H1 (cell line): ENCODE measurements around the gene SULT2B1.

Experiments
- BACH1 ChIP-seq: IDR thresholded peaks from 2 replicates; pipeline ENCODE4 v1.6.1; 2012; ENCODE audit warnings: low read length, improper control_type of control experiment
- BRCA1 ChIP-seq: IDR thresholded peaks from 2 replicates; pipeline ENCODE4 v1.6.1; 2012; ENCODE audit warnings: low read depth, low read length, improper control_type of control experiment
- CREB1 ChIP-seq: IDR thresholded peaks from 2 replicates; pipeline ENCODE4 v1.6.1; 2012; ENCODE audit warnings: inconsistent platforms
- EZH2 ChIP-seq: fragments of 200-600 bp; sonication (generic); IDR thresholded peaks from 2 replicates; pipeline ENCODE4 v1.7.1; 2012; ENCODE audit warnings: low read depth, mild to moderate bottlenecking, moderate library complexity, low read length, inconsistent platforms; ENCODE audit not compliant: severe bottlenecking
- JUN ChIP-seq: IDR thresholded peaks from 2 replicates; pipeline ENCODE4 v1.6.1; 2011; ENCODE audit warnings: low read depth, mild to moderate bottlenecking, improper control_type of control experiment, low read length
- JUND ChIP-seq: IDR thresholded peaks from 2 replicates; pipeline ENCODE4 v1.6.1; 2011; ENCODE audit warnings: mild to moderate bottlenecking, improper control_type of control experiment, low read length
- POLR2A ChIP-seq, 2 experiments: IDR thresholded peaks; 1 replicate in 1 of 2; 2 replicates in 1 of 2; pipeline ENCODE4 v1.6.1; 2011; ENCODE audit warnings: low read depth in 2 of 2, low read length in 2 of 2, mild to moderate bottlenecking in 2 of 2; ENCODE audit errors: control extremely low read depth in 1 of 2
- POLR2AphosphoS5 ChIP-seq: IDR thresholded peaks from 2 replicates; pipeline ENCODE4 v1.6.1; 2011; ENCODE audit warnings: low read depth, low read length
- RFX5 ChIP-seq: IDR thresholded peaks from 2 replicates; pipeline ENCODE4 v1.6.1; 2011; ENCODE audit warnings: low read depth, low read length, improper control_type of control experiment, borderline replicate concordance
- SP1 ChIP-seq: IDR thresholded peaks from 2 replicates; pipeline ENCODE4 v1.6.1; 2011; ENCODE audit warnings: low read depth, low read length
- YY1 ChIP-seq: IDR thresholded peaks from 2 replicates; pipeline ENCODE4 v1.6.1; 2011; ENCODE audit warnings: low read depth, mild to moderate bottlenecking, low read length
- ZNF274 ChIP-seq: IDR thresholded peaks from 2 replicates; pipeline ENCODE4 v1.7.0; 2012; ENCODE audit warnings: low read length, borderline replicate concordance; ENCODE audit errors: extremely low read depth
- TF ChIP-seq, protein P1 (sequence below), 3 experiments: IDR thresholded peaks; 1 replicate in 2 of 3; 2 replicates in 1 of 3; pipeline versions ENCODE4 v1.5.1 to v1.6.1; 2011; ENCODE audit warnings: low read length in 3 of 3, mild to moderate bottlenecking in 3 of 3, inconsistent platforms in 2 of 3, low read depth in 1 of 3, moderate library complexity in 1 of 3; ENCODE audit not compliant: insufficient read depth in 1 of 3; ENCODE audit errors: control extremely low read depth in 1 of 3

DNA sequence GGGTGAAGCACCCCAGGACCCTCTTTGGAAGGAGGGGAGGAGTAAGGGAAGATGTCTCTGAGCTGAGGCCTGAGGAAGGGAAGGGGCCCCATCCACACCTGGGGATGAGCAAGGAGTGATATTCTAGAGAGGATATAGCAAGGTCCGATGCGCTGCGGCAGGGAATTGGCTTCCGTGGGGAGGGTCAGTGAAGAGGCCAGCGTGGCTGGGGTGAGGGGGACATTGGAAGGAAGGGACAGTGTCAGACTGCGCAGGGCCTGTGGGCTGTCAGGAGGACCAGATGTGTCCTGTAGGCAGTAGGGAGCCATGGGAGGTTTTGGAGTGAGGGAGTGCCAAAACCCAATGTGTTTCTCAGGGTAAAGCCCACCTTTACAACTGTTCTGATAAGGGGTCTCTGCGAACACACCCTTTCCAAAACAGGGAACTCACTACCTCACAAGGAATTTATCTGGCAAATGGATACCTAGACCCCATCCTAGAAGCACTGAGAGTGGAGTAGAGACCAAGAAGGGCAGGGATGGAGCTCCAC is 44.0 kb upstream of the SULT2B1 start:
- TF ChIP-seq, protein P1, sequence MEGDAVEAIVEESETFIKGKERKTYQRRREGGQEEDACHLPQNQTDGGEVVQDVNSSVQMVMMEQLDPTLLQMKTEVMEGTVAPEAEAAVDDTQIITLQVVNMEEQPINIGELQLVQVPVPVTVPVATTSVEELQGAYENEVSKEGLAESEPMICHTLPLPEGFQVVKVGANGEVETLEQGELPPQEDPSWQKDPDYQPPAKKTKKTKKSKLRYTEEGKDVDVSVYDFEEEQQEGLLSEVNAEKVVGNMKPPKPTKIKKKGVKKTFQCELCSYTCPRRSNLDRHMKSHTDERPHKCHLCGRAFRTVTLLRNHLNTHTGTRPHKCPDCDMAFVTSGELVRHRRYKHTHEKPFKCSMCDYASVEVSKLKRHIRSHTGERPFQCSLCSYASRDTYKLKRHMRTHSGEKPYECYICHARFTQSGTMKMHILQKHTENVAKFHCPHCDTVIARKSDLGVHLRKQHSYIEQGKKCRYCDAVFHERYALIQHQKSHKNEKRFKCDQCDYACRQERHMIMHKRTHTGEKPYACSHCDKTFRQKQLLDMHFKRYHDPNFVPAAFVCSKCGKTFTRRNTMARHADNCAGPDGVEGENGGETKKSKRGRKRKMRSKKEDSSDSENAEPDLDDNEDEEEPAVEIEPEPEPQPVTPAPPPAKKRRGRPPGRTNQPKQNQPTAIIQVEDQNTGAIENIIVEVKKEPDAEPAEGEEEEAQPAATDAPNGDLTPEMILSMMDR (IDR thresholded peaks at IDR 0.05; ENCODE audit: control extremely low read depth in 1 of 3, insufficient read depth in 1 of 3, low read depth in 1 of 3, low read length in 3 of 3): no peak
- TF ChIP-seq CREB1 (no peak), SP1 (no peak), EZH2 (no peak), POLR2A (IDR thresholded peaks at IDR 0.05; ENCODE audit: control extremely low read depth in 1 of 2, low read depth in 2 of 2, low read length in 2 of 2) (no peak), POLR2AphosphoS5 (no peak), BRCA1 (no peak), YY1 (no peak), JUN (no peak), JUND (no peak), RFX5 (no peak), BACH1 (no peak), ZNF274 (no peak)
